Fibroblast of skin of abdomen (primary cell): ENCODE measurements around the gene MRPS26. TPM values are rescaled to one million over a fixed set of nuclear protein-coding genes. Genes with fewer than 3 reads are reported as not detected.
"Not testable (repeated sequence)": the region's sequence is repeated elsewhere in the genome, so short reads cannot be mapped to it uniquely, and the experiment has no call there.

Source experiments
- DNase-seq: peaks from one replicate; pipeline ENCODE4 v3.0.0-alpha.2; 2013
- polyA plus RNA-seq, 2 experiments: library from polyadenylated mRNA; unstranded; fragments of 120-200 nt; gene quantifications; one replicate each; pipeline ENCODE4 v1.2.1, GENCODE V29; 2013; ENCODE audit not compliant: insufficient read length in 2 of 2

Gene MRPS26
- polyA plus RNA-seq (2013, experiment 1 of 2; ENCODE audit: insufficient read length): 33.9 TPM
- 37.9 TPM for polyA plus RNA-seq (2013, experiment 2 of 2; ENCODE audit: insufficient read length)

DNA sequence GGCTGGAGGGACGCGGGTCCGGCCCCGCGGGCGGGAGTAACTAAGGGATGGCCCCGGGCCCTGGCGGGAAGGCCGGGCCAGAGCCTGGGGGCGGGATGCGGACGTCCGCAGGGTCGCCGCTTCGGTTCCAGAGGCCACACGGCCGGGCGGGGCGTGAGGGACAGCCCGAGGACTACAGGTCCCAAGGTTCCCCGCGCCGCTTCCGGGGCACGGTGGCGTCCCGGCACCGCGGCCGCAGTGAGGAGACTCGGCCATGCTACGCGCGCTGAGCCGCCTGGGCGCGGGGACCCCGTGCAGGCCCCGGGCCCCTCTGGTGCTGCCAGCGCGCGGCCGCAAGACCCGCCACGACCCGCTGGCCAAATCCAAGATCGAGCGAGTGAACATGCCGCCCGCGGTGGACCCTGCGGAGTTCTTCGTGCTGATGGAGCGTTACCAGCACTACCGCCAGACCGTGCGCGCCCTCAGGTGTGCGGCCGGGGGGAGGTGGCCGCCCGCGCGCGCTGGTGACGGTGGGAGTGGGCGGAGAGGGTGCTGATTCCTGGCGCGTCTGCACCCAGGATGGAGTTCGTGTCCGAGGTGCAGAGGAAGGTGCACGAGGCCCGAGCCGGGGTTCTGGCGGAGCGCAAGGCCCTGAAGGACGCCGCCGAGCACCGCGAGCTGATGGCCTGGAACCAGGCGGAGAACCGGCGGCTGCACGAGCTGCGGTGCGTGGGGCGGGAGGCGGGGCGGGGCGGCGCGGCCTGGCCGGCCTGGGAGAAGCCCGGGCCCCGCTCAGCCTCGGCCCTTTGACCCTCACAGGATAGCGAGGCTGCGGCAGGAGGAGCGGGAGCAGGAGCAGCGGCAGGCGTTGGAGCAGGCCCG is at the start of gene MRPS26:
TSS of gene MRPS26 (plus strand) at position 237 of the 861 bp plus-strand sequence. CDS start at position 254, 17 bp downstream.
- peak; percentile 78 for DNase-seq

DNA sequence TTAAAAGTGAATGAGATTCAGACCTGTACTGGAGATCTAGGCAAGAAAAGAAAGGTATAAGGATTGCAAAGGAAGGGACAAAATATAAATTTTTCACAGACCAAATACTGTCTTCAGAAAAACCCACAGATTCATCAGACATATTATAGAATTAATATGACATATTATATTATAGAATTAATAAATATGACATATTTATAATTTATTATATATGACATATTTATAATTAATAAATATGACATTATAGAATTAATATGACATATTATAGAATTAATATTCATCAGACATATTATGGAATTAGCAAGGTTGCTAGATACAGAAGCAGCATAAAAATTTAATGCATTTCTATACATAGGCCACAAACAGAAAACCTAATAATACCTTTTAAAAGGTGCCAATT is 47.1 kb upstream of the MRPS26 start:
- no peak for DNase-seq

DNA sequence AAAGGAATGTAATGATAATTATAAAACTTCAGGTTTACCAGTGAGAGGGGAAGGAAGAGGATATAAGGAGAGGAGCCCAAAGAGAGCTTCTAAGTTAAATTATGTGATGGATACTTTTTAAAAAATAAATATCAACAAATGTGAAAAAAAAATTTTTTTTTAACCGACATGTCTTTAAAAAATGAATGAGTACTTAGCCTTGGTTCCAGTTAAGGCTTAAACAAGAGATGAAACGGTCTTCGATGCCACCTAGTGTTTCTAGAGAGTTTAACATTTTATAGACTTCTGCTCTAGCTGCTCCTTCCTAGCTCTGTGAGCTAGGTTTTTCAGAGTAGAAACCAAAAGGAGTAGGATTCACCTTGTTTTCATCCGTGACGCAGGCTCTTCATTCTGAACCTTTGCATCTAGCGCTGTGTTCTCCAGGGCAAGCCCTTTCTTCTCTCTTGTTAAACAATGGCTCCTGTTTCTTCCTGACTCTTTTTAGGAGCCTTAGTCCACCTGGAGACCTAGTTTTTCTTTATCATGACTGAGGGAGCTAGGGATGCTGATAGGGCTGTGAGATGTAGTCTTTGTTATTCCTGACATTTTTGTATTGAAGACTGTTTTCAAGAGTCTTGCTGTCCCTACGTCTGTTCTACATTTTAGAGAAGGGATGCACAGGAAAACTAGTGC is 44.9 kb upstream of the MRPS26 start:
- DNase-seq: peak; percentile 33

DNA sequence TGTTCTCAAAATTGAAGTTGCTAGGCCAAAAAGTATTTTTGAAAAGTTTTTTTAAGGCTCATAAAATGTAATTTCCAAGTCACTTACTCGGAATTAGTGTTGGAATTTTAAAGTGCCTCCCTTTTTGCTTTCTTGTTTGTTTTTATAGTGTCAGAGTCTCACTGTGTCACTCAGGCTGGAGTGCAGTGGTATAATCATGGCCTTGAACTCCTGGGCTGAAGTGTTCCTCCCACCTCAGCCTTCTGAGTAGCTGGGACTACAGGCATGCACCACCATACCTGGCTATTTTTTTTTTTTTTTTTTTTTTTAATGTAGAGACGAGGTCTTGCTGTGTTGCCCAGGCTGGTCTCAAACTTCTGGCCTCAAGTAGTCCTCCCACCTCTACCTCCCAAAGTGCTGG is 42.4 kb upstream of the MRPS26 start:
- no peak for DNase-seq

DNA sequence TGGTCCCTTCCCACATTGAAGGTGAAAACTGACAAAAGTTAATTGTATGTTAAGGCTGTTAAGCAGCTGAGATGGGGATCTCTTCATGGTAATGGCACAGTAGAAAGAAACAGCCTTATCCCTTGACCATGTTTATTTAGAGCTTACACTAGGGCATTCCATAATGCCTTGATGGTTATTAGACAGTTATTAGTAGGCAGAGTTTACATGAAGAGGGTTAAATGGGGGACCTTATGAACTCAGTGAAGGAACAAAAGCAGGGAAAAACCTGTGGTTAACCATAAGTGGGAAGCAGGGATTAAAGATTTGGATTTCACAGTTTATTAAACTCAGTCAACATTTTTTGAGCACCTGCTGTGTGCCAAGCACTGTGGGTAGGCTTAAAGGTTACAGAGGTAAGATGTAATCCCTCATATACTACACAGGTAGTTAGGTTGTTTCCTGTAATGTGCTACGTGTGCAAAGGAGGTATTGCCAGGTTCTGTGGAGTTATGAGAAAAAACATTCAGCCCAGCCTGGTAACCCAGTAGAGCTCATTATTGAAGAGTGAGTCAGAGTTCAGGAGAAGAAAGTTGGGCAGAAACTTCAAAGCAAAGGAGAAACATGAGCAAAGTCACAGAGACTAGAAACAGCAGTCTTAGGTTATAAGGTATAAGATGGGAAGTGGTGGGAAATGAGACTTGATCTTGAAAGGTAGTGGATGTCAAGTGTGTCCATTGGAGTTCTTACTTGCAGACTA is 34.7 kb upstream of the MRPS26 start:
- peak; percentile 38 for DNase-seq

DNA sequence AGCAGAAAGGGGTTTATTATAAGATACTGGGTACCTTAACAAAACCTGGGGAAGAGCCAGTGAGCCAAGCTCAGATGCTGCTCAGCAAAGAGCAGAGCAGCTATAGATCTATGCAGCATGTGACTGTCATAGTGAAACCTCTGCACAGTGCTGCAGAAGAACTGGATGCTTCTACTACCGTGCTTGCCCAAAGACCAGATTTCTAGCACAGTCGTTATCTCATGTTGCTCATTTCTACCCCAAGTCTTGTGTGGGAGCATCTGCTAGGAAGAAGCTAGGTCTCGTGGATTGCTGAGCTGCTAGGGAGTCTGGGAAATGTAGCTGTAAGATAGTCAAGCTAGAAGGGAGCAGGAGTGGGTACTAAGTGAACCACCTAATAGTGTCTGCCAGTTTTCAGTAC is 34.1 kb upstream of the MRPS26 start:
- DNase-seq: no peak

DNA sequence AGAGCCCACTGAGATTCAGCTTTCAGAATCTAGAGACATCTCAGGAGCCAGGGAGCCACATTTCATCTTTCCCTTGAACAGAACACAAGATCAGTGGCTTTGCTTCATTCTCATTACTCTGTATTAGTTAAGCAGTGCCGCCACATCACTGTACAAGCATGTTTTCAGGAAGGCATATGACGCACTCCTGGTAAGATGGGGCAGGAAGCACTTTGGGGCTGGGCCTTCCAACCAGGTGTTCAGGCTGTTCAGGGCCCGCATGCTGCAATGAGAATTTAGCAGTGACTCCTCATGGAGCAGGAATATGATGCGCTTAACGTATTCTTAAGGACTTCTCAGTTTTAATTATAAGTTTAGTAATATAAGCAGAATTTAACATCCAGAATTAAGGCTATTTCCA is 32.1 kb upstream of the MRPS26 start:
- no peak for DNase-seq

DNA sequence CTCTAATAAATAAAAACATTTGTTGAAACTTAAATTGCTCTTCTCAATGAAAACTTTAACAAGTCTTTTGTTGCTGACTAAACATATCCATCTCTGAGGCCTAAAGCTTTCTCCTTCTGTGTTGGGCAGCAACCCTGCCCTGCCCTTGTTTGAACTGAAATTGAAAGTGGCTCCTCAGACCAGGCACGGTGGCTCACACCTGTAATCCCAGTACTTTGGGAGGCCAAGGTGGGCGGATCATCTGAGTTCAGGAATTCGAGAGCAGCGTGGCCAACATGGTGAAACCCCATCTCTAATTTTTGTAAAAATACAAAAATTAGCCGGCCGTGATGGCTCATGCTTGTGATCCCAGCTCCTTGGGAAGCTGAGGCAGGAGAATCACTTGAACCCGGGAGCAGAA is 31.7 kb upstream of the MRPS26 start:
- no peak for DNase-seq

DNA sequence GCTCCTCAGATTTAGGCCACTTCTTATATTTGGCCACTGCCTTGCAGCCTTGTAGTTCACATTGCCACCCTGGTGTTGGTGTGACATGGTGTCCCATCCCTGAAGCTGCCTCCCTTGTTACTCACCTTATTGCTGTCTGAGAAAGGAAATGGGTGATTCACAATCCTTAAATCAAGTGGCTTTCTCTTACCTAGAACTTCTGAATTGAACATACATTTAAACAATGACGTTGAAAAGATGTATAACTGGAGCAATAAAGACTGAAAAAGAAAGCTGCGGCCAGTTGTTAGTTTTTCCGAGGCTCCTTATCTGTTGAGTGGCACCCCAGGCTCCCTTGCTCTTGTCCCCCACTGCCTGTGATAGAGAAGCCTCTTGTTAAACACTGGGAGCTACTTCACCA is 31.2 kb upstream of the MRPS26 start:
- no peak for DNase-seq

DNA sequence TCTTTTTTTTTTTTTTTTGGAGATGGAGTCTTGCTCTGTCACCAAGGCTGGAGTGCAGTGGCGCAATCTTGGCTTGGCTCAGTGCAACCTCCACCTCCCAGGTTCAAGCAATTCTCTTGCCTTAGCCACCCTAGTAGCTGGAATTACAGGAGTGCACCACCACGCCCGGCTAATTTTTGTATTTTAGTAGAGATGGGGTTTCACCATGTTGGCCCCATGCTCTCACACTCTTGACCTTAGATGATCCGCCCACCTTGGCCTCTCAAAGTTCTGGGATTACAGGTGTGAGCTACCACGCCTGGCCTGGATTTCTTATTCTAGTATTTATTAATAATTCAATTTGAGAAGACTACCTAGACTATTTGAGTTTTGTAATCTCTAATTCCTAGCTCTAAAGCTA is 30.6 kb upstream of the MRPS26 start:
- not testable (repeated sequence) for DNase-seq

DNA sequence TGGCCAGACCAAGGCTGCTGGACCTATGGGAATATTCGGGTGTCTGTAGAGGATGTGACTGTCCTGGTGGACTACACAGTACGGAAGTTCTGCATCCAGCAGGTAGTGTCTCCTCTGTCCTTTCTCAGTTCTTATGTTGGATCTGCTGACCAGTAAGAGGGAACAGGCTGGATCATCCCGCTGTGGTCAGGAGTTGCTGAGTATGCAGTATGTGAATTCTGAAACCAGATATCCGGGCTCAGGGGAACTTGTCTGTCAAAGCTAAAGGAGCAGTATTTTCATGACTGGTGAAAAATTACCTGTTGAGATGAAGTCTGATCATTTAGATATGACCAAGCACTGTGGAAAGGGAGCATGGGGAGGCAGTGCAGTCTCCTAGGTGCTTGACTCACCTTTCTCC is 24.5 kb upstream of the MRPS26 start:
- DNase-seq: no peak

DNA sequence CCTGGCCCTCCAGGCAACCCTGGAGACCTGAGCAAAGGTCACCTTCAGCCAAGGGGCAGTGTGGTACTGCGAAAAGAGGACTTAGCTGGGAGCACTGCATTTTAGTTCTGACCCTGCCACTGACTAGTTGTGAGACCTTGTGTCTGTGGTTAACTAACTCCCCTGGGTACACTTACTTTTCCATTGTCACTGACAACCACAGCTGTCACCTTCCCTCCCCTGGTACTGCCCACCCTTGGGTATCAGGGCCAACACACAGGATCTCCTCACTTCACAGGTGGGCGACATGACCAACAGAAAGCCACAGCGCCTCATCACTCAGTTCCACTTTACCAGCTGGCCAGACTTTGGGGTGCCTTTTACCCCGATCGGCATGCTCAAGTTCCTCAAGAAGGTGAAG is 24.1 kb upstream of the MRPS26 start:
- no peak for DNase-seq

DNA sequence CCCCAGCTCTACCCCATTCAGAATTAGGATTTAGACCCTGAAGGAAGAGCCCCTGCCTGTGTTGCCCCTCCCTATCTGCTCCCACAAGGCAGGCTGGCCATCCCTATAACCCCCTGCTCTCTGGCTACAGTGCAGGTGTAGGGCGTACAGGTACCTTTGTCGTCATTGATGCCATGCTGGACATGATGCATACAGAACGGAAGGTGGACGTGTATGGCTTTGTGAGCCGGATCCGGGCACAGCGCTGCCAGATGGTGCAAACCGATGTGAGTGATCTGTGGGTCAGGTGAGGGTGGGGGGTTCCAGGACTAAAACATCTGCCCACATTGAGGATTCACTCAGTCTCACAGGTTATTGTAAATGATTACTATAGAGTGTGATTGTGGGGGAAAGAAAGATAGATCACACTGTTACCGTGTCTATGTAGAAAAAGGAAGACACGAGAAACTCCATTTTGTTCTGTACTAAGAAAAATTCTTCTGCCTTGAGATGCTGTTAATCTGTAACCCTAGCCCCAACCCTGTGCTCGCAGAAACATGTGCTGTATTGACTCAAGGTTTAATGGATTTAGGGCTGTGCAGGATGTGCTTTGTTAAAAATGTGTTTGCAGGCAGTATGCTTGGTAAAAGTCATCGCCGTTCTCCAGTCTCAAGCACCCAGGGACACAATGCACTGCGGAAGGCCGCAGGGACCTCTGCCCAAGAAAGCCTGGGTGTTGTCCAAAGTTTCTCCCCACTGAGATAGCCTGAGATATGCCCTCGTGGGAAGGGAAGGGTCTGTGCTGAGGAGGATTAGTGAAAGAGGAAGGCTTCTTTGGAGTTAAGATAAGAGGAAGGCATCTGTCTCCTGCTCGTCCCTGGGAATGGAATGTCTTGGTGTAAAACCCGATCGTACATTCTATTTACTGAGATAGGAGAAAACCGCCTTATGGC is 23.0 kb upstream of the MRPS26 start:
- not testable (repeated sequence) for DNase-seq

DNA sequence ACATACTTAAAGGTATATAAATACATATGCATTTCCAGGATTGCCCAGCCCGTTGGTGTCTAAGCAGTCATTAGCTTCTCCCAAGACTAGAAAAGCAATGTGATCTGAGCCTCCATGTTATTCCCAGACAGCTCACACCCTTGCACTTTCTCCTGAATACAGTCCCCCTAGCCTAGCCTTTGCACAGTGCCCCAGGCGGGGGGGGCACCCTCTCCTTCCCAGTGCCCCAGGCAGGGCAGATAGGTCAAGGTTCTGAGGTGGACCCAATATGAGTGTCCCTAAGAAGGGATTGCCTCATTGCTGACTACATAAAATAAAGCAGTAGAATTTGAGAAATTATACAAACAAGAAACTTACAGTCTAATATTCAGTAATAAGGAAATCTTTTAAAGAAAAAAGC is 17.9 kb upstream of the MRPS26 start:
- no peak for DNase-seq

DNA sequence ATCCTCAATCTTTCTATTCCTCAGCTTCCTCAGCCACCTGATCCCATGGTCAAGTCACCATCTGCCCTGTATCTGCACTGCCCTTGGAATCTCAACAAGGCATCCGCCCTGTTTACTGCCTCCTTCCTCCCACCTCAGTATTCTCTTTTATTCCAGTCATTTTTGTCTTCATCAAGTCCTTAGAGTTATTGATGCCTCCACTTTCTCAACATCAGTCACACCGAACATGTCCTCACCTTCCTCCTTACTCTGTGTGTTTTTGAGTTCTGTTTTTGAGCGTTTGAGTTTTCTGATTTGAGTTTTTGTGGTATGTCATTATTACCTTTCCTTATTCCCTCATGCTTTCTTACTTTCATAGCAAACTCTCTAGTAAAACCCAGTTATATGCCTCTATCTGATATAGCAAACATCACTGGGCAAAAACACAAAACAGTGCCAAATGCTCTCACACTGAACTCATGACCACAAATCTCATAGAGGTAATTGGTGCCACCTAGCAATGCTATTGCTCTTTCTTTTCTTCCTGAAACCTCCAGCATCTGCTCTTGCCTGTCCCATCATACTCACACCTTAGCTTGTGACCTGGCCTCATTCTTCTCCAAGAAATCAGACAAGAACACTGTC is 14.2 kb upstream of the MRPS26 start:
- no peak for DNase-seq

DNA sequence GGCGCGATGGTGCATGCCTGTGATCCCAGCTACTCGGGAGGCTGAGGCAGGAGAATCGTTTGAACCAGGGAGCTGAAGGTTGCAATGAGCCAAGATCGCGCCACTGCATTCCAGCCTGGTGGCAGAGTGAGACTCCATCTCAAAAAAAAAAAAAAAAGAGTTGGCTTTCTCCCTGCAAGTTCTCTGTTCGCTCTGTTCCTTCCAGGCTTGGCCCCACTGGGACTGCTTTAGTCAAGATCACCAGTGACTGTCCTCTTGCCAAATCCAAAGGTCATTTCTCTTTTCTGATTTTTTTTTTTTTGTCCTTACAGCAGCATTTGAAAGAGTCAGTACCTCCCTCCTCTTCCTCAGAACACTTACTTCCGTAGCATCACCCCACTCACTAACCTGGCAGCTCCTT is 13.2 kb upstream of the MRPS26 start:
- no peak for DNase-seq

DNA sequence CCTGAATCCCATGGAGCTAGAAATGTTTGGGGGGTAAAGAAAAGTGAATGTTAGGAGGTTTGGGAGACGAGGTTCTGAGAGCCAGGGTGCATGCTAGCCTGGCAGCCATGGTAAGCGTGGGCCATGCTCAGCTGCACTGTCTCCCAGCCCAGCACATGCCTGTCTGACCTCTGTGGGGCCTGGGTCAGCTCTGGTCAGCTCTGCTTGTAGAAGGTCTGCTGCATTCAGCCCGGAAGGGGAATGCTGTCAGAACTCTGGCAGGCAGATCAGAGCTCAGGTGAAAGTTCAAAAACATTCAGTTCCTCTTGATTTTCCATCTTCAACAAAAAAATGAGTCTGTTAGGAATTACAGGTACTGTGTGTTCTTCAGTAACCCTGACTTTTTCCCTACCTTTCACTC is 8.2 kb upstream of the MRPS26 start:
- DNase-seq: no peak

DNA sequence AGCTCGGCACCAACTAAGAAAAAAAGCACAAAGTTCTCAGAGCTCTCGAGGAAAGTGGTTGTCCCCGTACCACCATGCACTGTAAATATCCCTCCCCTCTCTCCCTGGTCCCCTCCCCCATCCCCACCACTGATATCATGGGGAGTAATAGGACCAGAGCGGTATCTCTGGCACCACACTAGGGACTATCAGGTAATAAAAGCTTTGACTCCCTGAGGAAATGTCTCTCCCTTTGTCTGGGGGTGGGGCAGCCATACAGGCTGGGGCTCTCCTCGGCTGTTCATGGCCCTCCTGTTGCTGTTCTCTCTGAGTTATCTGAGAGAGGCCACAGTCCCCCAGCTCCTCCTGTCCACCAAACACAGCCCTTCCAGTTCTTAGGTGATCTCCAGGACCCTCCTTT is 7.4 kb upstream of the MRPS26 start:
- DNase-seq: no peak

DNA sequence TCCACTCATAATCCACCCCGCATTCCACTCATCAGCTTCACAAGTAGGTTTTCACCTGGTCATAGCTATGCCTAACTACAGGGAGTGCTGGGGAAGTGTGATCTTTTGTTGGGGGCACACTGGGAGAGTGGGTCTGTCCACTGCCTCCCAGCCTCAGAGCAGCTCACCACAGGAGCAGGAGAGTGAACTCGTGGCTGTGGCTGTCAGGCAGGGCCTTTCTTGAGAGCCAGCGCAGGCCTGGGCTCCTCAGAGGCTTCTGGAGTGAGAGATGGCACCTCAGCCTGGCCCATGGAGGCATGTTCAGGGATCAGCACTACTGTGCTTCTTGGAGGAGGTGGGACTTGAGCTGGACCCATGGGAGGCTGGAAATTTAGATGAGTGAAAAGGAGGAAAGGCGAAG is 6.4 kb upstream of the MRPS26 start:
- DNase-seq: no peak

DNA sequence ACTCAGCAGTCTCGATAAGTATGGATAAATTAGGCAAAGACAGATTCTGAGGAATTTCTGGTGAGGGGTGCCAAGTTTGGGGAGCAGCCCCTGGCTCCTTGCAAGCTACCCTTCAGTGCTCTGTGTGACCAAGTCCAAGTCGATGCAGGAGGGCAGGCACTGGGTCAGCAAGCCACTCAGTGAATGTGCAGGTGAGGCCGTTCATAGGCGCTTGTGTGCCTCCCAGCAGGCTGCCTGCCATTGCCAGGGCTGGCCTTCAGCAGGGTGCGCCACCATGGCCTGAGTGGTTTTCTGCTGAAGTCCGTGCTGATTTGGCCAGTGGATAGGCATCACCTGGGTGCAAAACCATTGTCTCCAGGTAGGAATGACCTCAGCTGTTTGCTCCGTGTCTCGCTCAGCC is 5.8 kb upstream of the MRPS26 start:
- no peak for DNase-seq

DNA sequence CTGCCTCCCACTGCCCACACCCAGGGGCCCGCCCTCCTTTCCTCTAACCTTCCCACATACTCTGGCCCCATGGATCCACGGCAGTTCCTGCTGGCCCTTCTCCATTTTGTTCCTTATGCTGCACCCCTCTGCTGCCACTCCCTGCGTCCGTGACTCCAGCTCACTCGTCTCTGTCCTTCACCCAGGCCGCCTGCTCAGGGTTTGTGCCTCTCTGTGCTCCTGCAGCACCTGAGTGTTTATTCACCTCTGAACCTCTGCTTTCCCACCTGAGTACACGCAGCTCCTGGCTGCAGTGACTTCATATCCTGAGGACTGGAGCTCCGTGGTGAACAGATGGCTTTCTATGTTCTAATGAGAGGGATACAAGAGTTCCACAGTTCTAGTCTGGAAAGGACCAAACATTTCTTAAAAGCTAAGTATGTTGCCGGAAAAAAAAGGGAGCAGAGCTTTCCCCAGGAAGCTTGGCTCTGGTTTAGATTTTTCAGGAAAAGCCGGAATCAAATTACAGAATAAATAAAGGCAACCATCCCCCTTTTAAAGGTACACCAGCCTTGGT is 3.9 kb upstream of the MRPS26 start:
- no peak for DNase-seq
